ENCODE results near the gene ANG. TPM values are rescaled to one million over a fixed set of nuclear protein-coding genes. Genes with fewer than 3 reads are reported as not detected.

Gene ANG
- total RNA-seq, 1 experiment from 2014 or later = 3.2 TPM

DNA sequence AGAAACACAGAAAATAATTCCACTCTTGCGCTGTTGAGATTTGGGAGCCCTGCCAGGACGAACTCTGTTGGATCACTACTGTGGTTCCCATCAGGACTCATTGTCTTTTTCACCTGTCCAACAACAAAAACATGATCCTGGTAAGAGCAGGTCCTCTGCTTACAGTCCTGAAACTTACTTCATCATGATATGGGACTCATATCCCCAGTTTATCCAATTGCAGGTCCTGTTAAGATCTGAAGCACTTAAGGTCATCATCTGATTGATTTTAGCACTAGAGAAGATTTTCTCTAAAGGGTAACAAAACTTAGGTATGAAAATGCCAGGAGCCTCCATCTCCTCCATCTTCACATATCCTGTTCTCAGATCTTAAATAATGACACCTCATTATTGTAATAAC lies 47.0 kb upstream of the ANG start, which contains the start of gene OR6S1:
Gene OR6S1, minus strand, starts transcription at position 101 of the 400 bp plus-strand sequence. Its CDS starts 0 bp downstream, at position 101.
- Mint-ChIP-seq H3K9me3 (no peaks in the 10 kb centered on the region), H3K27me3 (ENCODE audit: low read depth) (peaks cover 44% of the 10 kb centered on the region), H3K4me3 (no peak within 1 kb of the TSS), H3K4me1 (peaks cover 7 to 9% of the 10 kb centered on the region in 2 experiments), H3K27ac (no peak within 1 kb of the TSS; a peak in 1 of 7 replicates), H3K36me3 (ENCODE audit: insufficient read depth in 1 of 3, low read depth in 3 of 3) (no peaks in the 10 kb centered on the region)
- H3K27me3 ChIP-seq (ENCODE audit: insufficient read depth, low read length) = no peaks in the 10 kb centered on the region
- H4K20me1 ChIP-seq (ENCODE audit: control insufficient read depth, insufficient read depth, insufficient read length) = no peaks in the 10 kb centered on the region
- H3K4me1 ChIP-seq (ENCODE audit: insufficient read depth, low read length) = no peaks in the 10 kb centered on the region
- no peak within 1 kb of the TSS for H2AFZ ChIP-seq (ENCODE audit: low read length)
- WGBS (ENCODE audit: extremely low coverage, insufficient read length, low lambda C conversion rate) = no CpG with 5 or more reads among the region's 2 CpGs
- H4K8ac ChIP-seq (replicated peaks; ENCODE audit: insufficient read length, low read depth, low read length) = no peak within 1 kb of the TSS
- no peak within 1 kb of the TSS for H3K14ac ChIP-seq (ENCODE audit: insufficient read depth, low read length)
- H2BK5ac ChIP-seq (ENCODE audit: insufficient read length, low read length) = no peak within 1 kb of the TSS
- H2BK15ac ChIP-seq (ENCODE audit: low read depth, low read length) = no peak within 1 kb of the TSS
- H4K91ac ChIP-seq (ENCODE audit: insufficient read length, low read depth, low read length) = no peak within 1 kb of the TSS
- H2BK20ac ChIP-seq (ENCODE audit: low read depth, low read length, poor library complexity, severe bottlenecking) = no peak within 1 kb of the TSS
- no peak within 1 kb of the TSS for H2BK120ac ChIP-seq (ENCODE audit: low read depth, low read length, poor library complexity, severe bottlenecking)
- H3K4ac ChIP-seq (ENCODE audit: low read depth, low read length) = no peak within 1 kb of the TSS
- no peak for DNase-seq
- no peak within 1 kb of the TSS for H3K4me2 ChIP-seq (ENCODE audit: insufficient read depth, insufficient read length, low read length)
- no peak within 1 kb of the TSS for H2BK12ac ChIP-seq (ENCODE audit: insufficient read length, low read depth, low read length)
- H3K9me3 ChIP-seq (ENCODE audit: control insufficient read depth, low read depth, low read length) = no peaks in the 10 kb centered on the region
- no peak within 1 kb of the TSS for H3K27ac ChIP-seq (ENCODE audit: insufficient read length, low read depth, low read length)
- no peak within 1 kb of the TSS for H3K23ac ChIP-seq (ENCODE audit: insufficient read length, low read depth, low read length)
- H4K5ac ChIP-seq (ENCODE audit: insufficient read length, low read depth, low read length) = no peak within 1 kb of the TSS
- H2AK5ac ChIP-seq (ENCODE audit: insufficient read length, low read length) = no peak within 1 kb of the TSS
- H3K79me1 ChIP-seq (ENCODE audit: insufficient read depth, low read depth, low read length, poor library complexity, severe bottlenecking) = no peaks in the 10 kb centered on the region
- TF ChIP-seq, protein P1, sequence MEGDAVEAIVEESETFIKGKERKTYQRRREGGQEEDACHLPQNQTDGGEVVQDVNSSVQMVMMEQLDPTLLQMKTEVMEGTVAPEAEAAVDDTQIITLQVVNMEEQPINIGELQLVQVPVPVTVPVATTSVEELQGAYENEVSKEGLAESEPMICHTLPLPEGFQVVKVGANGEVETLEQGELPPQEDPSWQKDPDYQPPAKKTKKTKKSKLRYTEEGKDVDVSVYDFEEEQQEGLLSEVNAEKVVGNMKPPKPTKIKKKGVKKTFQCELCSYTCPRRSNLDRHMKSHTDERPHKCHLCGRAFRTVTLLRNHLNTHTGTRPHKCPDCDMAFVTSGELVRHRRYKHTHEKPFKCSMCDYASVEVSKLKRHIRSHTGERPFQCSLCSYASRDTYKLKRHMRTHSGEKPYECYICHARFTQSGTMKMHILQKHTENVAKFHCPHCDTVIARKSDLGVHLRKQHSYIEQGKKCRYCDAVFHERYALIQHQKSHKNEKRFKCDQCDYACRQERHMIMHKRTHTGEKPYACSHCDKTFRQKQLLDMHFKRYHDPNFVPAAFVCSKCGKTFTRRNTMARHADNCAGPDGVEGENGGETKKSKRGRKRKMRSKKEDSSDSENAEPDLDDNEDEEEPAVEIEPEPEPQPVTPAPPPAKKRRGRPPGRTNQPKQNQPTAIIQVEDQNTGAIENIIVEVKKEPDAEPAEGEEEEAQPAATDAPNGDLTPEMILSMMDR (conservative IDR thresholded peaks at IDR 0.05) = no peak
- no peak within 1 kb of the TSS for H3T11ph ChIP-seq (ENCODE audit: low read length)
- no peak within 1 kb of the TSS for H3K9ac ChIP-seq (ENCODE audit: extremely low read depth, insufficient read length, low read length)
- H3K23me2 ChIP-seq (ENCODE audit: insufficient read length, low read depth, low read length, poor library complexity, severe bottlenecking) = no peaks in the 10 kb centered on the region
- H3K18ac ChIP-seq (ENCODE audit: insufficient read length, low read depth, low read length) = no peak within 1 kb of the TSS
- H3K79me2 ChIP-seq (ENCODE audit: insufficient read depth, low read length) = no peaks in the 10 kb centered on the region
- H3K56ac ChIP-seq (ENCODE audit: insufficient read length, low read depth, low read length) = no peak within 1 kb of the TSS

Measured in H9 (cell line).